Lung (tissue), 12 donors: ENCODE results near the gene LPCAT1. TPM values are rescaled to one million over a fixed set of nuclear protein-coding genes. Genes with fewer than 3 reads are reported as not detected.

ENCODE experiments used
- ATAC-seq: fragments of 200-7000 bp; cut with Tn5 transposase; one replicate; pipeline ENCODE4 v1.9.1; 2020; ENCODE audit warnings: moderate number of reproducible peaks; ENCODE audit not compliant: insufficient read depth, low FRiP score
- DNase-seq, 3 donors: peaks; one replicate each; pipeline ENCODE4 v3.0.0-alpha.2; 2013 to 2017
- H3K27ac ChIP-seq, 2 donors: one replicate each; pipeline ENCODE4 v1.5.1; 2013; ENCODE audit warnings: mild to moderate bottlenecking in 2 of 2, moderate library complexity in 2 of 2, control low read depth in 1 of 2, inconsistent platforms in 1 of 2, low read depth in 1 of 2, low read length in 1 of 2
- H3K27me3 ChIP-seq, 3 donors: one replicate each; pipeline ENCODE4 v1.5.1; 2013; ENCODE audit warnings: low read length in 2 of 3; ENCODE audit not compliant: control insufficient read depth in 3 of 3, insufficient read depth in 3 of 3
- H3K36me3 ChIP-seq, 4 donors: one replicate each; pipeline ENCODE4 v1.5.1; 2013; ENCODE audit warnings: low read length in 4 of 4, mild to moderate bottlenecking in 1 of 4, moderate library complexity in 1 of 4; ENCODE audit not compliant: control insufficient read depth in 4 of 4, insufficient read depth in 4 of 4
- H3K4me1 ChIP-seq, 5 donors: one replicate each; pipeline ENCODE4 v1.5.1; 2013; ENCODE audit warnings: low read length in 5 of 5, mild to moderate bottlenecking in 2 of 5, moderate library complexity in 1 of 5; ENCODE audit not compliant: control insufficient read depth in 5 of 5, insufficient read depth in 5 of 5
- H3K4me3 ChIP-seq: one replicate; pipeline ENCODE4 v1.5.1; 2013; ENCODE audit warnings: mild to moderate bottlenecking, control low read depth, moderate library complexity
- H3K9ac ChIP-seq, 2 donors: one replicate each; pipeline ENCODE4 v1.5.1; 2013; ENCODE audit warnings: low read length in 2 of 2, control low read depth in 1 of 2; ENCODE audit not compliant: insufficient read depth in 1 of 2
- H3K9me3 ChIP-seq, 4 donors: one replicate each; pipeline ENCODE4 v1.5.1; 2013; ENCODE audit warnings: low read length in 3 of 4, mild to moderate bottlenecking in 1 of 4, moderate library complexity in 1 of 4; ENCODE audit not compliant: control insufficient read depth in 4 of 4, insufficient read depth in 3 of 4
- CTCF ChIP-seq: IDR thresholded peaks from 2 replicates; pipeline ENCODE4 v1.5.1; 2012; ENCODE audit warnings: mild to moderate bottlenecking; ENCODE audit errors: control extremely low read depth, extremely low read depth
- WGBS, 2 donors: extraction: QIAGEN DNeasy Blood & Tissue Kit; methylation state at CpG; one replicate each; pipeline ENCODE4 v1.1.7; 2013; 5-methylcytosine and 5-hydroxymethylcytosine counted together
- polyA plus RNA-seq, 2 donors: library from polyadenylated mRNA; stranded (reverse); fragments of 200-250 nt; gene quantifications; one replicate each; pipeline ENCODE4 v1.2.1, GENCODE V29; 2013
- total RNA-seq, 2 donors: library from RNA; depleted of rRNA in 1 of 2; stranded (reverse); fragments of >200 nt in 1 of 2; gene quantifications; one replicate each; pipeline ENCODE4 v1.2.1, GENCODE V29; 2014 to 2021
- donor health status: control.
- donor health status: control.
- donor health status: Bipolar disorder and iron deficiency.
- donor health status: healthy.
- donor health status: DM: yes; HTN: yes; CAD: no.

The LPCAT1 gene
- total and polyA plus RNA-seq, 4 donors = 198 to 669 (median 443) TPM

DNA sequence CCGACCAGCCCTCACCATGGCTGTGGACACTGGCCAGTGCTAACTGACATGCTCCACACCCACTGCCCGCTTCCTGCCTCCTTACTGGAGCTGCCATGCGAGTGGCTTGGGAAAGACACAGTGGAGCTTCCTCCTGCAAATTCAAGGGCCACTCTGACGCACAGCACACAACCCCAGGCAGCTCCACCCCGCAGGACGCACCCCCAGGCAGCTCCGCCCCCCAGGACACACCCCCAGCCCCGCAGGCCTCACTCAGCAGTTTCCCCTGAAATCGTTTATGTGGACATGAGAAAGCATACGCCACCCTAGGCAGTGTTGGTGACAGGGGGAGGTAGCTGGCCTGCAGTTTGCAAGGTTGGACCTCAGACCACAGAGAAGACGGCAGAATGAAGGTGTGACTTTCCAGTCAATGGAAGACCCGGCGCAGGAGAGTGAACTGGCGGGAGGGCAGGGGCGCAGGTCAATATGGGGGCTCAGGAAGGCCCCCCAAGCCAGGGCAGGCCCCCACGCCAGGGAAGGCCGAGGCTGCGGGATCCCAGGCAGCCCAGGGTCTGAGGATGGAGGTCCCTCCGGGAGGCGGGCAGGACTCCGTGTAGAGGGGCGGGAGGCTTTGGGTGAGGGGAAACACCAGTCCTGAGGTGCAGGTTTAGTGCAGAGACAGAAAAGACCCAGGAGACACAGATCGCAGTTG lies 21.6 kb downstream of the LPCAT1 start:
- DNase-seq (peak in 2 of 3 donors; percentile 30 to 39), ATAC-seq (peak; percentile 50)
- 67 to 72% methylated on average over 23 of the region's 23 CpGs for WGBS, 2 donors
- Histone ChIP-seq H3K9ac (no peak overlapping the region), H3K4me1 (peaks cover 0 to 39% (median 18%) of the 10 kb centered on the region in 5 donors), H3K27ac (peak overlapping the region in 1 of 2 donors; percentile 83), H3K36me3 (peaks cover 0 to 21% (median 6%) of the 10 kb centered on the region in 4 donors), H3K27me3 (no peaks in the 10 kb centered on the region), H3K4me3 (no peak overlapping the region), H3K9me3 (no peaks in the 10 kb centered on the region)
- no peak for TF ChIP-seq CTCF

- Histone ChIP-seq H3K4me1 (peaks cover 0 to 35% (median 18%) of the 10 kb centered on the region in 5 donors), H3K4me3 (no peak overlapping the region), H3K27ac (peak overlapping the region in 1 of 2 donors; percentile 83), H3K9me3 (no peaks in the 10 kb centered on the region), H3K9ac (no peak overlapping the region), H3K36me3 (peaks cover 0 to 23% (median 6%) of the 10 kb centered on the region in 4 donors), H3K27me3 (no peaks in the 10 kb centered on the region)
- WGBS, 2 donors = 80 to 86% methylated on average over 28 of the region's 28 CpGs
- ATAC-seq (no peak), DNase-seq (no peak)
- TF ChIP-seq CTCF = no peak
Observed at GRCh38 chr5:1501372-1502045, 22.3 kb downstream of the LPCAT1 start.

DNA sequence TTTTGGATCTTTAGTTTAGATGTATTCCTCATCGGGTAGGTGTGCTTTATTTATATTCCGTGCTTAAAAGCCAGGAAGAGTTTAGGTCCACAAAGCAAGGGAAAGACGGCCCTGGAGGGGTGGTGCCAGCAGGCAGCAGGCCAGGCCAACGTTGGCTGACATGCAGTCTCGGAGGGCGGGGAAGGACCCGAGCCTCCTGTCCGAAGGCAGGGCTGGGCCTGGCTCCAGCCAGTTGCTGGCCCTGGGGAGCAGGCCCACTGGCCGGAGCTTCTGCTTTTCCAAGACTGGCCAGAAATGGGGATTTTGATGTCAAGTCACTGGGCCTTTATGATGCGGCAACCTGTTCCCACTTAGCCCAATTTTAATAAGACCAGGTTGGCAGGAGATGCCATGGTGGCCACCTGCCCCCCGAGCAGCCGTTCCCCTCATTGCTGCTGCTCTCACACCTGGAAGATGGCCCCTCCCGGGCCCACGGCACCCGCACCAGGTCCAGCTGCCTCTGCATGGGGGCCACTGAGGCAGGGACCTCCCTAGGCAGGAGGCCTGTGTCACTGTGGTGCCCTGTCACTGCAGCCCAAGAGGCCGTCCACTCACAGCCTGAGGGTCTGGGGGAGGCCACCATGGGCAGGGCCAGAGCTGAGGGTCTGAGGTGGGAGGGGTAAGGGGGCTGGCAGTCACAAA lies 23.2 kb downstream of the LPCAT1 start:
- Histone ChIP-seq H3K4me1 (peaks cover 0 to 32% (median 18%) of the 10 kb centered on the region in 5 donors), H3K9ac (no peak overlapping the region), H3K27me3 (no peaks in the 10 kb centered on the region), H3K36me3 (peaks cover 0 to 27% (median 6%) of the 10 kb centered on the region in 4 donors), H3K27ac (peak overlapping the region in 1 of 2 donors; percentile 35), H3K9me3 (no peaks in the 10 kb centered on the region), H3K4me3 (no peak overlapping the region)
- peak; percentile 55 to 77 (median 60) for DNase-seq
- no peak for TF ChIP-seq CTCF
- WGBS, 2 donors = 57 to 79% methylated on average over 16 of the region's 16 CpGs
- ATAC-seq = peak; percentile 30
